IPS-15b (cell line): ENCODE results near the gene SNAI1.
A peak's percentile ranks its signal among the peaks of the same experiment; 100 is the strongest.

ENCODE experiments used
- H3K27me3 ChIP-seq: one replicate; pipeline ENCODE4 v1.6.1; 2013; ENCODE audit warnings: low read length; ENCODE audit not compliant: control insufficient read depth, insufficient read depth
- H3K36me3 ChIP-seq: one replicate; pipeline ENCODE4 v1.6.1; 2013; ENCODE audit warnings: low read length; ENCODE audit not compliant: control insufficient read depth, insufficient read depth
- H3K4me1 ChIP-seq: one replicate; pipeline ENCODE4 v1.6.1; 2013; ENCODE audit warnings: mild to moderate bottlenecking, low read length; ENCODE audit not compliant: control insufficient read depth, insufficient read depth
- H3K4me3 ChIP-seq: one replicate; pipeline ENCODE4 v1.5.1; 2013; ENCODE audit warnings: low read depth, low read length
- H3K9ac ChIP-seq: one replicate; pipeline ENCODE4 v1.6.1; 2013; ENCODE audit warnings: low read depth, mild to moderate bottlenecking, low read length
- H3K9me3 ChIP-seq: one replicate; pipeline ENCODE4 v1.6.1; 2013; ENCODE audit warnings: mild to moderate bottlenecking, low read length; ENCODE audit not compliant: control insufficient read depth, insufficient read depth

The SNAI1 gene

GRCh38 chr20:49983123-49983847 lies 505 bp downstream of the SNAI1 start:
- Histone ChIP-seq H3K4me1 (peaks cover 14% of the 10 kb centered on the region), H3K9ac (peak overlapping the region; percentile 54), H3K36me3 (peaks cover 16% of the 10 kb centered on the region), H3K27me3 (peaks cover 20% of the 10 kb centered on the region), H3K4me3 (peak overlapping the region; percentile 85), H3K9me3 (no peaks in the 10 kb centered on the region)

- Histone ChIP-seq H3K9me3 (no peaks in the 10 kb centered on the region), H3K27me3 (peaks cover 20% of the 10 kb centered on the region), H3K4me3 (peak overlapping the region; percentile 85), H3K4me1 (peaks cover 16% of the 10 kb centered on the region), H3K9ac (peak overlapping the region; percentile 37), H3K36me3 (peaks cover 19% of the 10 kb centered on the region)
Measured at GRCh38 chr20:49983848-49984408, 1.1 kb downstream of the SNAI1 start.

GRCh38 chr20:49984426-49985153 lies 1.8 kb downstream of the SNAI1 start:
- peaks cover 23% of the 10 kb centered on the region for H3K4me1 ChIP-seq
- peak overlapping the region; percentile 37 for H3K9ac ChIP-seq
- H3K4me3 ChIP-seq = peak overlapping the region; percentile 85
- no peaks in the 10 kb centered on the region for H3K9me3 ChIP-seq
- H3K27me3 ChIP-seq = peaks cover 19% of the 10 kb centered on the region
- peaks cover 19% of the 10 kb centered on the region for H3K36me3 ChIP-seq

- peaks cover 13% of the 10 kb centered on the region for H3K27me3 ChIP-seq
- no peak overlapping the region for H3K9ac ChIP-seq
- H3K36me3 ChIP-seq = peaks cover 19% of the 10 kb centered on the region
- peaks cover 29% of the 10 kb centered on the region for H3K4me1 ChIP-seq
- H3K9me3 ChIP-seq = no peaks in the 10 kb centered on the region
- H3K4me3 ChIP-seq = peak overlapping the region; percentile 22
Measured at GRCh38 chr20:49985157-49985556, 2.4 kb downstream of the SNAI1 start.

- Histone ChIP-seq H3K4me1 (peaks cover 29% of the 10 kb centered on the region), H3K4me3 (no peak overlapping the region), H3K27me3 (peaks cover 13% of the 10 kb centered on the region), H3K9me3 (no peaks in the 10 kb centered on the region), H3K9ac (no peak overlapping the region), H3K36me3 (peaks cover 19% of the 10 kb centered on the region)
Measured at GRCh38 chr20:49985617-49986016, 2.8 kb downstream of the SNAI1 start.

DNA sequence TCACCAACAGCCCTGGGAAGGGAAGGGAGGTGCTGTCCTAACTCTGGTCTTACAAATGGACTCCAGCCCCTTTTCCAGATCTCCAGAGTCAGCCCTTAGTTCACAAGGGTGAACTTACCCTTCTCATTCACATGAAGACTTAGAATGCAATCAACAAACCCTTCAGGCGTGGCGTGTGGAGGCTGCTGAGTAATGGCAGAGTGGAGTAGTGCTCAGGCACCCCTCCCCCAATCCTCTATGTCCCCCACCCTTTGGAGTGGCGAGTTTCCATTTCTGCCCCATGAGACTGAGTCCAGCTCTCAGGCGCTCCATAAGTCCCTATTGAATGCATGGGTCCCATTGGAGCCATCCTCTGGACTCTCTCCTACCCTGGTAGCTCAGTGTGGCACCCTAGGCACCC lies 3.3 kb downstream of the SNAI1 start:
- Histone ChIP-seq H3K4me1 (peaks cover 26% of the 10 kb centered on the region), H3K4me3 (no peak overlapping the region), H3K36me3 (peaks cover 19% of the 10 kb centered on the region), H3K9me3 (no peaks in the 10 kb centered on the region), H3K27me3 (peaks cover 11% of the 10 kb centered on the region), H3K9ac (no peak overlapping the region)

DNA sequence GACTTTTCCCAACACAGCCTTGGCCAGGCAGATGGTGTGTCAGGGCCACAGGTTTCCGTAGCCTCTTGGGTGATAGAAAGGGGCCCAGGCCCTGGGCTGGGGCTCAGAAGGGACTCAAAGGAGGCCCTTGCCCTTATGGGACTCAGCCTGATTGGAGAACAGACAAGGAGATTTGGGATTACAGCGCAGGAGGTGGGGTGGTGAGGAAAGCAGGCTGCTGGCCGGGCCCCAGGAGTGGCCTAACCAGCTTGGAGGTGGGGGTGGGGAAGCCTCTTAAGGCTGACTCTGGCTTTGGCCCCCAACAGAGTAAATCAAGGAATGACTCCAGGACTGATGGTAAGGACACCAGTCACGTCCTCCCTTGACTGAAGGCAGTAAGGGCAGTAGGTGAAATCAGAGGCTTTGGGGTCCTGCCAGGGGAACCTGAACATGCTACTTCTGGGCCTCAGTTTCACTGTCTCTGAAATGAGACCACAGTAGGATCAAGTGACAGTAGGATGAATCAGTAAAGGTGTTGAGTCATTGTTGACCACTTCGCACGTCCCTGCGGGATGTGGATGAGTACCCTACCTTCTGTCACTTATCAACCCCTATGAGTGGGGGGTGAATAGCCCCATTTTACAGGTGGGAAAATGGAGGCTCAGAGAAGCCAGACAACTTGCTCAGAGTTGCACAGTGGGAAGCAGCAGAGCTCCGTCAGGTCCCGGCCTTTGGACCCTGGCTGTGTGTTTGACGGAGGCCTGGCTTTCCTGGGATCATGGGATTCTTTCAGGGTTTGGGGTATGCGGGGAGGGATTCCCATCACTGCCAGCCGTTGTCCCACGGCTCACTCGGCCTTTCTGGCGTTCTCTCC lies 4.5 kb downstream of the SNAI1 start:
- Histone ChIP-seq H3K4me3 (no peak overlapping the region), H3K27me3 (peaks cover under 1% of the 10 kb centered on the region), H3K9me3 (no peaks in the 10 kb centered on the region), H3K36me3 (peaks cover 19% of the 10 kb centered on the region), H3K4me1 (peaks cover 24% of the 10 kb centered on the region), H3K9ac (no peak overlapping the region)

GRCh38 chr20:49987868-49988690 lies 5.3 kb downstream of the SNAI1 start:
- peaks cover 24% of the 10 kb centered on the region for H3K4me1 ChIP-seq
- H3K36me3 ChIP-seq = peaks cover 19% of the 10 kb centered on the region

DNA sequence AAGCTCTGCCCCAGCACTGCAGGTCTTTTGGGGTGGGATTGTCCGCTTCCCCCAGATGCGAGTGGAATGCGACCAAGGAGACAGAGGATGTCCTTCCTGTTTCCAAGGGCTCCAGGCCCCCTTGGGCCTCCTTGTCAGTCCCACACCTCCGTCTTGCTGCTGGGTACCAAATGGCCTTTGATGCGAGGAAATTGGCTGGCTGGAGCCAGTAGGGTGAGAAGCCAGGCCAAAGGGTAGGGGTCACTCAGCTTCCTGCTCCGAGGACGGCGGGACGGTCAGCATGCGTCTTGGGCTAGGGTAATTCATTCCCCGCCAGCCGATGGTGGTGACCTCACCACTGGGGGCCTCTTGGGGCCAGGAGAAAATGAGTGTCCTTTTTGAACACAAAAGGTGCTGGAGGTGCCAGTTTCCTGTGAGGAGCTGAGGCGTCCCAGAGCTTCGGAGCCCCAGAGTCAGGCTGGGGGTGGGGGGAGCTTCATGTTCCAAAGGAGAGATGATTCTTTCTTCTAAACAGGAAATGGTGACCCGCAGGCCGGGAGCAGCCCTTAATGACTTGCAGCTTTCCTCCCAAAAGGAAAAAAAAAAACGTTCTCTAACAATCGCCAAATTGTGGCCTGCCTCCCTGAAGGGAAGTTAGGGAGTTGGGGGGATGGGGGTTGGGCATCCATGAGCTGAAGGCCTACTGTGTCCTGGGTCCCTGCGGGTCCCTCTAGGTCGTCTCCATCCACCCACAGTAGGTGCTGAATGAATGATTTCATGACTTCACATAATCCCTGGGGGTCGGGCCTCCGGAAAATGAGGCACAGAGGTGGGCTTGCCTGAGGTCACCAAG lies 6.7 kb downstream of the SNAI1 start:
- H3K4me1 ChIP-seq = peaks cover 24% of the 10 kb centered on the region
- H3K36me3 ChIP-seq = peaks cover 13% of the 10 kb centered on the region
- H3K9ac ChIP-seq = no peak overlapping the region
- no peak overlapping the region for H3K4me3 ChIP-seq
- no peaks in the 10 kb centered on the region for H3K9me3 ChIP-seq
- no peaks in the 10 kb centered on the region for H3K27me3 ChIP-seq

More at GRCh38 chr20:49987868-49988690, 5.3 kb downstream of the SNAI1 start:
- Histone ChIP-seq H3K9ac (no peak overlapping the region), H3K9me3 (no peaks in the 10 kb centered on the region), H3K4me3 (no peak overlapping the region), H3K27me3 (no peaks in the 10 kb centered on the region)

DNA sequence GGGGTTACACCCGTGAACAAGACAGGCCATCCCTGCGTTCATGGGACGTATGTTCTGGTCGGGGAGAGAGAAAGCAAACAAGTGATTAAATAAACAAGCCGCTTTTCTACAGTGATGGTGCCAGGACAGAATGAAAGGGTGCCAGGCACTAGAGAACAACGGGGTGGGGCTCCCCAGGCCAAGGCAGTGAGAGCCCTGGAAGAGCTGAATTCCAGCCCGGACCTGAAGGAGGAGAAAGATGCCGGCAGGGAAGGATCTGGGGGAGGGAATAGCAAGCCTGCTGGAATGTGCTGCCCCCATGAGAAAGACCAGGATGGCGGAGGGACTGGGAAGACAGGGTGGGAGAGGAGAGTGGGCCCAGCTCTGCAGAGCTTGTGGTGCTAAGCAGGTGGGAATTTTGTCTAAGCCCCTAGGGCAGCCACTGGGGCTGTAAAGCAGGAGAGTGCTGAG lies 7.5 kb downstream of the SNAI1 start:
- no peaks in the 10 kb centered on the region for H3K9me3 ChIP-seq
- H3K27me3 ChIP-seq = no peaks in the 10 kb centered on the region
- peaks cover 13% of the 10 kb centered on the region for H3K36me3 ChIP-seq
- H3K9ac ChIP-seq = no peak overlapping the region
- H3K4me1 ChIP-seq = peaks cover 24% of the 10 kb centered on the region
- no peak overlapping the region for H3K4me3 ChIP-seq
